HG03135 (cell line): ENCODE results near the gene TTR.

ENCODE experiments used
- ATAC-seq: cut with Tn5 transposase; IDR thresholded peaks from one replicate; pipeline ENCODE4 v1.9.1; 2021; ENCODE audit warnings: mild to moderate bottlenecking, moderate library complexity; ENCODE audit not compliant: unreplicated experiment

The TTR gene

DNA sequence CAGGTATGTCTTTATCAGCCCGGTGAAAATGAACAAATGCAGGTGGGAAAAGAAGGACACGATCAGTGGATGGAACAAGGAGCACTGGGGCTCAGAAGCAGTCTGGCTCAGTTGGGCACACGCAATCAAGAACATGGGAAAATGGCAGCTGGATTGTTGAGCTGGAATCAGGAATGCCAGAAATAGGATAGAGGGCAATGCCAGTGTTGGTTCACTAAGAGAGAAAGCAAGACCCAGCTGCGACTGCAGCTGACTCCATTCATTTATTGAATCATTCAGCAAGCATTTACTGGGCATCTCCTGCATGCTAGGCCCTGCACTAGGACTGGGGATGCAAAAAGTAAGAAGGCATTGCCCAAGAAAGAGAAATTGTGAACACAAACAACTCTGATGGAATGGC, 13.6 kb upstream of the TTR start:
- no peak for ATAC-seq

DNA sequence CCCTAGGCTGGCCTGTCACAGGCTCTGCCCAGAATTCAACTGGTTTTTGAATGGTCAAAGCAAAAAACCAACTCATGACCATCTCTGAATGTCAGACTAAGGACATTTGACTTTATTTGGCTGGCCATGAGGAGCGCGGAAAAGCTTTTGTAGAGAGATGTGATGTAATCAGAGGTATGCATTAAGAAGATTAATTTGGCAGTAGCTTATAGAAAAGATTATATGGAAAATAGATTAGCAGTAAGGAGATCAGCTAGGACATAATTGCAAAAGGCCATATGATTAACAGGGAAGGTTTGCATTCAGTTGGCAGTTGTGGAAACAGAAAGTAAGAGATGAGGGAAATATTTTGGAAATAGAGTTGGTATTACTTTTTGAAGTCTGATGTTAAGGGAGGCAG, 12.3 kb upstream of the TTR start:
- no peak for ATAC-seq

DNA sequence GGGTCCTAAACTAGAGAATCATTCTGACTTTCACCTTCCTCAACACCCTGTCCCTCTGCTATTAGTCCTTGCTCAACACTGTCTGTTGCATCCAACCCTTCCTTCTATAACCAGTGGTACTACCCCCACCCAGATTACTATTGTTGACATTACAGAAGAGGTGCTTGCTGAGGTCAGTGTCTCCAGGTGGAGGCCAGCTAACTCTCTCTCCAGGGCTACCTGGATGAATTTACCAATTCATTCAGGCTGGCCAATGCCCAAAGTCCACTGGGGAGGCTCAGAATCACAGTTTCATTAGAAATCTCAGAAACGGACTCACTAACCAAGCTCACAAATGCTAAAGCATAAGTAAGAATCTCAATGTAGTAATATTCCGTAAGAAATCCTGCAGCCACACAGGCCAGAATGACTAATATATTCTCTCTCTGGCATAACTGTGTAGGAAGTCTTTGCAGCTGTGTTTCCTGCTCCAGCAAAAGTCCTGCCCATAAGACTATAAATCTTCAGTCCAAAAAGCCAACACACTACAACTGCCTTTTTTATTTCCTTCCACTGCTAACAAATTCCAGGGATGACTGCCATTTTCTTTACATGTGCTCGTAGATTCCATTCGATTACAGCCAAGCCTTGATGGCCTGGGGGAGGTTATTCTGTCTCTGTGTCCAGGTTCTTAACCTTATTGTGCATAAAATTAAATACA, 10.0 kb upstream of the TTR start:
- no peak for ATAC-seq

GRCh38 chr18:31583185-31583854, 8.4 kb upstream of the TTR start:
- no peak for ATAC-seq

- no peak for ATAC-seq
Measured at GRCh38 chr18:31585991-31586390, 5.7 kb upstream of the TTR start.

DNA sequence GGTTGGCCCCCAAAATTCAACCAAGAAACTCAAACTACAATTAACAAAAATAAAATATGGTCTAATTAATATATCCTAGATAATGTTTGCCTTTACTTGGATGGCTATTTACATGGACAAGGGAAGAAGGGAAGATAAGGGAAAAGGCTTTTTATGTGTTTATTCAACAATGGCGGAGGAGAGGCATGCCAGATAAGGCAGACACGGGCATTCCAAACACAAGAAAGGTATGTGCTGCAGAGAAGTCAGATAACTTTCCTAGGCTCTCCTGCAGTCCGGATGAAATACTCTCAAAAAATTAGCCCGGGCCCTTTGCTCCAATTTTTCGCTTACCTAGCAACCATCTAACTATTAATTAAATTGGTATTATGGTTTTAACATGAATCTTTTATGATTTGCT, 5.1 kb upstream of the TTR start:
- ATAC-seq, result no peak

- no peak for ATAC-seq
Measured at GRCh38 chr18:31587529-31587928, 4.1 kb upstream of the TTR start.

DNA sequence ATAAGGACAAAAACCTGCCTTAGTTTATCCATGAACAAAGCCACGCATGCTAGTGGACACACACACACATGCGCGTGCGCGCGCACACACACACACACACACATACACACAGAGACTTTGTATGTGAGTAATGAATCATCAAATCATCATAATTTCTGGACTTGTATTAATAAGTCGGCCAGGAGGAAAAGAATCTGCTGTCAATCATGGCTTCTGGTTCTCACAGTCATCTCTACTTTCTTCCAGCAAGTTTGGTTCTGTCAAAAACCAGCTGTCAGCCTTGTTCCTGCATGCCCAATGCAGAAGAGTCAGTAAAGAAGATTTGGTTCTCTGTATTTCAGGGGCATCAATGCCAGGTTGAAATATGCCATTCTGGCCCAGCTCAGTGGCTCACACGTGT, 1.1 kb upstream of the TTR start:
- no peak for ATAC-seq

- ATAC-seq, result no peak
Measured at GRCh38 chr18:31591113-31591512, 564 bp upstream of the TTR start.

DNA sequence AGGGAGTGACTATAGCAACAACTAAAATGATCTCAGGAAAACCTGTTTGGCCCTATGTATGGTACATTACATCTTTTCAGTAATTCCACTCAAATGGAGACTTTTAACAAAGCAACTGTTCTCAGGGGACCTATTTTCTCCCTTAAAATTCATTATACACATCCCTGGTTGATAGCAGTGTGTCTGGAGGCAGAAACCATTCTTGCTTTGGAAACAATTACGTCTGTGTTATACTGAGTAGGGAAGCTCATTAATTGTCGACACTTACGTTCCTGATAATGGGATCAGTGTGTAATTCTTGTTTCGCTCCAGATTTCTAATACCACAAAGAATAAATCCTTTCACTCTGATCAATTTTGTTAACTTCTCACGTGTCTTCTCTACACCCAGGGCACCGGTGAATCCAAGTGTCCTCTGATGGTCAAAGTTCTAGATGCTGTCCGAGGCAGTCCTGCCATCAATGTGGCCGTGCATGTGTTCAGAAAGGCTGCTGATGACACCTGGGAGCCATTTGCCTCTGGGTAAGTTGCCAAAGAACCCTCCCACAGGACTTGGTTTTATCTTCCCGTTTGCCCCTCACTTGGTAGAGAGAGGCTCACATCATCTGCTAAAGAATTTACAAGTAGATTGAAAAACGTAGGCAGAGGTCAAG, 955 bp downstream of the TTR start:
- no peak for ATAC-seq

DNA sequence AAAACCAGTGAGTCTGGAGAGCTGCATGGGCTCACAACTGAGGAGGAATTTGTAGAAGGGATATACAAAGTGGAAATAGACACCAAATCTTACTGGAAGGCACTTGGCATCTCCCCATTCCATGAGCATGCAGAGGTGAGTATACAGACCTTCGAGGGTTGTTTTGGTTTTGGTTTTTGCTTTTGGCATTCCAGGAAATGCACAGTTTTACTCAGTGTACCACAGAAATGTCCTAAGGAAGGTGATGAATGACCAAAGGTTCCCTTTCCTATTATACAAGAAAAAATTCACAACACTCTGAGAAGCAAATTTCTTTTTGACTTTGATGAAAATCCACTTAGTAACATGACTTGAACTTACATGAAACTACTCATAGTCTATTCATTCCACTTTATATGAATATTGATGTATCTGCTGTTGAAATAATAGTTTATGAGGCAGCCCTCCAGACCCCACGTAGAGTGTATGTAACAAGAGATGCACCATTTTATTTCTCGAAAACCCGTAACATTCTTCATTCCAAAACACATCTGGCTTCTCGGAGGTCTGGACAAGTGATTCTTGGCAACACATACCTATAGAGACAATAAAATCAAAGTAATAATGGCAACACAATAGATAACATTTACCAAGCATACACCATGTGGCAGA, 3.6 kb downstream of the TTR start:
- no peak for ATAC-seq

DNA sequence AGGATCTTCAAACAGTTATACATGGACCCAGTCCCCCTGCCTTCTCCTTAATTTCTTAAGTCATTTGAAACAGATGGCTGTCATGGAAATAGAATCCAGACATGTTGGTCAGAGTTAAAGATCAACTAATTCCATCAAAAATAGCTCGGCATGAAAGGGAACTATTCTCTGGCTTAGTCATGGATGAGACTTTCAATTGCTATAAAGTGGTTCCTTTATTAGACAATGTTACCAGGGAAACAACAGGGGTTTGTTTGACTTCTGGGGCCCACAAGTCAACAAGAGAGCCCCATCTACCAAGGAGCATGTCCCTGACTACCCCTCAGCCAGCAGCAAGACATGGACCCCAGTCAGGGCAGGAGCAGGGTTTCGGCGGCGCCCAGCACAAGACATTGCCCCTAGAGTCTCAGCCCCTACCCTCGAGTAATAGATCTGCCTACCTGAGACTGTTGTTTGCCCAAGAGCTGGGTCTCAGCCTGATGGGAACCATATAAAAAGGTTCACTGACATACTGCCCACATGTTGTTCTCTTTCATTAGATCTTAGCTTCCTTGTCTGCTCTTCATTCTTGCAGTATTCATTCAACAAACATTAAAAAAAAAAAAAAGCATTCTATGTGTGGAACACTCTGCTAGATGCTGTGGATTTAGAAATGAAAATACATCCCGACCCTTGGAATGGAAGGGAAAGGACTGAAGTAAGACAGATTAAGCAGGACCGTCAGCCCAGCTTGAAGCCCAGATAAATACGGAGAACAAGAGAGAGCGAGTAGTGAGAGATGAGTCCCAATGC, 4.6 kb downstream of the TTR start:
- no peak for ATAC-seq

DNA sequence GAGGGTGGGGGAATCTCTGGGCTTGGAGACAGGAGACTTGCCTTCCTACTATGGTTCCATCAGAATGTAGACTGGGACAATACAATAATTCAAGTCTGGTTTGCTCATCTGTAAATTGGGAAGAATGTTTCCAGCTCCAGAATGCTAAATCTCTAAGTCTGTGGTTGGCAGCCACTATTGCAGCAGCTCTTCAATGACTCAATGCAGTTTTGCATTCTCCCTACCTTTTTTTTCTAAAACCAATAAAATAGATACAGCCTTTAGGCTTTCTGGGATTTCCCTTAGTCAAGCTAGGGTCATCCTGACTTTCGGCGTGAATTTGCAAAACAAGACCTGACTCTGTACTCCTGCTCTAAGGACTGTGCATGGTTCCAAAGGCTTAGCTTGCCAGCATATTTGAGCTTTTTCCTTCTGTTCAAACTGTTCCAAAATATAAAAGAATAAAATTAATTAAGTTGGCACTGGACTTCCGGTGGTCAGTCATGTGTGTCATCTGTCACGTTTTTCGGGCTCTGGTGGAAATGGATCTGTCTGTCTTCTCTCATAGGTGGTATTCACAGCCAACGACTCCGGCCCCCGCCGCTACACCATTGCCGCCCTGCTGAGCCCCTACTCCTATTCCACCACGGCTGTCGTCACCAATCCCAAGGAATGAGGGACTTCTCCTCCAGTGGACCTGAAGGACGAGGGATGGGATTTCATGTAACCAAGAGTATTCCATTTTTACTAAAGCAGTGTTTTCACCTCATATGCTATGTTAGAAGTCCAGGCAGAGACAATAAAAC, 6.5 kb downstream of the TTR start:
- no peak for ATAC-seq

DNA sequence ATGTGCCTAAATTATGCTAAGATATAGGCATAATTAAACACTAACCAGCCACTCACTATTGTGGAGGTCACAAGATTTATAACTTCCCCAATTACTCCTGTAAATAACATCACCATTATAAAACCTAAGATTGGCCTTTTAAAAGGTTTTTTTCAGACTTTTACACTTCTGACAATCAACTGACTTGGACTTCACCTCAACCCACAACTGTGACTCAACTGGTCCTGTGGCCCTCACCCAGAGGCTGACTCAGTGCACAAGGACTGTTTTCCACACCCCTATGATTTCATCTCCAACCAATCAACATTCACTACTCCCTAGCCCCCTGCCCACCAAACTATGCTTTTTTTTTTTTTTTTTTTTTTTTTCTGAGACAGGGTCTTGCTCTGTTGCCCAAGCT, 11.6 kb downstream of the TTR start:
- no peak for ATAC-seq

DNA sequence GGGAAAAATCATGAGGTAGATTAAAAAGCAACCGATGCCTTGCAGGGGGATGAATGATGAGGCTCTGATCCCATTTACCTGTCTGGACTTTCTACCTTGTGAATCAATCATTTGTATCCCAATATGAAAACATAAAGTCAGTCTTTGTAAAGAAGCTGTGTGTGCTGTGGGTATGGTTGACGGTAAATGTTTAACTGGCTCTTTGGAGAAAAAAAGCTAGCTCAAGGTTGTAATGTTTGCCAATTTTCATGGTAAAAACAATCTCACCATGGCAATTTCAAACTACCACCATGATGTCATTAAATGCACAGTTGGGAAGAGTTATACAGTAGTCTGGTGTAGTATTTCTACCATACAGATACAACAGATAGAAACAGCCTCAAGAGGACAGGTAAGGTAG, 14.6 kb downstream of the TTR start:
- no peak for ATAC-seq

GRCh38 chr18:31607384-31607783, 15.7 kb downstream of the TTR start:
- ATAC-seq, result no peak

GRCh38 chr18:31609886-31610285, 18.2 kb downstream of the TTR start:
- no peak for ATAC-seq

DNA sequence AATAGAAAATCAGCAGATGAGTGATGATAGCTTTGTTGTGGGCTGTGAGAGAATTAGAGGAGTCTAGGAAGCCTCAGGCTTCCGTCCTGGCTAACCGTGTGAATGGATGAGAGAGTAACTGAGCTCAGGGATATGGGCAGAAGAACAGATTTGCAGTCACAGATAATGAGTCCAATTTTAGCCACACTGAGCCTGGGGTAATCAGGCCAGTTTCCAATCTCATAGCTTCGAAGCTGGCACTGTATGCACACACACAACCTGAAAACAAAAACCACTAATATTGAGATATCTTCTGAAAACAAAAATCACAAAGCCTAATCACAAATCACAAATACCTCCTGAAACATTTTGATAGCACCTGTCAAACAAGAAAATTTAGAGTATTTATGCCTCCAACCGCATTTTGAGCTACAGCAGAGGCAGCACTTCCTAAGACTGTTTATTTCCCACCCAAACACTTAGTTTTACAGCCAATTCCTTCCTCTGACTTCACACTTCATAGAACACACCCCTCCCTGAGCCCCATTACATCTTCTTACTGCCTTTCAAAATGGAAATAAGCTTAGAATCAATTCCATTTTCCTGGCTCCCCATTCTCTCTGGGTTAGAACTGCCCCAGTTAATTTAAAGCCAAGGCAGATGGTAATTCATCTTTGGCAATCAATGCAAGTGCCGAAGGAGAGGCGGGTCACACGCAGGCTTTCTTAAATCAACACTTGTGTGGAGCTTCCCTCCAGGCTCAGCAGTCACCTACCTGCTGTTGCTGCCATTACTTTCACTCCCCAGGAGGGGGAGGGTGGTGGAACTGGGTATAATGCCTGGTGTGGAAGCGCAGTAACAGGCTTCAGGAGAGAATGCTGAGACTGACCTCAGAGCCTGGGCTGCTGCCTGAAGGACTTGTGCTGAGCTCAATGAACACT, 18.9 kb downstream of the TTR start:
- ATAC-seq, result no peak

DNA sequence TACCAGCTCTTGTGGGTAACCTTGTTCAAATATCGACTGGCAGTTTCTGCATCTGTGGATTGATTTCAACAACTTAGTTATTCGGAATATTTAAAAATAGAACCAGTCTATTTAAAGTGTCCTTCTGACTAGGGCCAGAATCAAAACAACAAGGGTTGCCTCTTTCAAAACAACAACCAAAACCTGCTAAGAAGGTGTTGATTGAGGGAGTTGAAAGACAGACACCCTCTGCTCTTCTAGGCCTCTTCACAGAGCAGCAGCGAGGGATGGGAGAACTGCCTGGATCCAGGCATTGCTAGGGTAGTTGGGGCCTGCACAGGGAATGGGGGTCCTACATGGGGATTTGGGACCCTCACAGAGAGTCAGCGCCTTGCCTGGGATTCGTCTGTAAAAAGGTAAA, 19.8 kb downstream of the TTR start:
- no peak for ATAC-seq
